HepG2 (cell line): ENCODE results near the gene CEBPG. TPM values are rescaled to one million over a fixed set of nuclear protein-coding genes. Genes with fewer than 3 reads are reported as not detected.

Experiments used
- AGO2 ChIP-seq: fragments of 200-400 bp; formaldehyde crosslinking; optimal IDR thresholded peaks from 2 replicates; pipeline ENCODE3; 2017; ENCODE audit warnings: mild to moderate bottlenecking, low read depth, low read length, moderate library complexity
- BCL6 ChIP-seq: IDR thresholded peaks from 2 replicates; pipeline ENCODE4 v1.6.1; 2016; ENCODE audit warnings: missing genetic modification reagents, missing compliant biosample characterization
- CHD4 ChIP-seq: fragments of 200-600 bp; sonication (generic); IDR thresholded peaks from 2 replicates; pipeline ENCODE4 v1.7.0; 2017; ENCODE audit warnings: mild to moderate bottlenecking, low read length, borderline replicate concordance
- GABPB1 ChIP-seq: IDR thresholded peaks from 2 replicates; pipeline ENCODE4 v1.6.1; 2016; ENCODE audit warnings: mild to moderate bottlenecking, missing genetic modification reagents, moderate library complexity, missing compliant biosample characterization
- HNRNPL ChIP-seq: fragments of 200-400 bp; formaldehyde crosslinking; IDR thresholded peaks from 2 replicates; pipeline ENCODE4 v1.6.1; 2017; ENCODE audit warnings: mild to moderate bottlenecking, low read depth, low read length
- ISX ChIP-seq: sonication (generic); formaldehyde crosslinking; conservative IDR thresholded peaks from 2 replicates; pipeline ENCODE4 v1.5.0; 2020; ENCODE audit warnings: missing genetic modification reagents
- KMT2A ChIP-seq: sonication (generic); formaldehyde crosslinking; IDR thresholded peaks from 2 replicates; pipeline ENCODE4 v1.4.0; 2020; ENCODE audit warnings: missing genetic modification reagents
- MED1 ChIP-seq: sonication (generic); formaldehyde crosslinking; IDR thresholded peaks from 2 replicates; pipeline ENCODE4 v1.4.0; 2020; ENCODE audit warnings: missing genetic modification reagents
- MED13 ChIP-seq: sonication (generic); formaldehyde crosslinking; IDR thresholded peaks from 2 replicates; pipeline ENCODE4 v1.5.0; 2020; ENCODE audit warnings: missing genetic modification reagents
- MXI1 ChIP-seq: IDR thresholded peaks from 3 replicates; pipeline ENCODE4 v1.6.1; 2012; ENCODE audit warnings: low read depth, low read length, inconsistent platforms, borderline replicate concordance
- MYC ChIP-seq: sonication (generic); formaldehyde crosslinking; IDR thresholded peaks from 2 replicates; pipeline ENCODE4 v1.9.0; 2021; ENCODE audit warnings: missing genetic modification reagents, borderline replicate concordance
- NONO ChIP-seq, 2 experiments: fragments of 450-650 bp in 1 of 2; sonication (generic) in 1 of 2; formaldehyde crosslinking in 1 of 2; IDR thresholded peaks in 1 of 2; conservative IDR thresholded peaks in 1 of 2; 2 replicates each; pipeline versions ENCODE4 v1.6.1 to v1.8.0; 2017 to 2022; ENCODE audit warnings: mild to moderate bottlenecking in 1 of 2, missing genetic modification reagents in 1 of 2, moderate library complexity in 1 of 2
- PHF8 ChIP-seq: sonication (generic); formaldehyde crosslinking; IDR thresholded peaks from 2 replicates; pipeline ENCODE4 v1.5.0; 2020; ENCODE audit warnings: missing genetic modification reagents
- REST ChIP-seq, 2 experiments: IDR thresholded peaks; 2 replicates each; pipeline ENCODE4 v1.6.1; 2011 to 2012; ENCODE audit warnings: low read length in 2 of 2, borderline replicate concordance in 1 of 2, low read depth in 1 of 2, mild to moderate bottlenecking in 1 of 2, moderate library complexity in 1 of 2
- TEAD3 ChIP-seq: optimal IDR thresholded peaks from 2 replicates; pipeline ENCODE3; 2016; ENCODE audit warnings: borderline replicate concordance
- ZNF263 ChIP-seq: sonication (generic); formaldehyde crosslinking; IDR thresholded peaks from 2 replicates; pipeline ENCODE4 v1.4.0; 2020; ENCODE audit warnings: missing genetic modification reagents
- ZNF317 ChIP-seq: sonication (generic); formaldehyde crosslinking; IDR thresholded peaks from 2 replicates; pipeline ENCODE4 v1.5.0; 2020; ENCODE audit warnings: mild to moderate bottlenecking, missing genetic modification reagents
- ZNF414 ChIP-seq: sonication (generic); formaldehyde crosslinking; IDR thresholded peaks from 2 replicates; pipeline ENCODE4 v1.5.0; 2020; ENCODE audit warnings: missing genetic modification reagents
- ZNF574 ChIP-seq: sonication (generic); formaldehyde crosslinking; IDR thresholded peaks from 2 replicates; pipeline ENCODE4 v1.4.0; 2020; ENCODE audit warnings: missing genetic modification reagents
- ZNF773 ChIP-seq: sonication (generic); formaldehyde crosslinking; IDR thresholded peaks from 2 replicates; pipeline ENCODE4 v1.4.0; 2020; ENCODE audit warnings: missing genetic modification reagents, borderline replicate concordance
- ZNF784 ChIP-seq: sonication (generic); formaldehyde crosslinking; IDR thresholded peaks from 2 replicates; pipeline ENCODE4 v1.5.1; 2020; ENCODE audit warnings: missing genetic modification reagents, mild to moderate bottlenecking, borderline replicate concordance
- polyA plus RNA-seq, 8 experiments: library from polyadenylated mRNA; depleted of rRNA in 3 of 8; stranded (reverse) in 7 of 8; unstranded in 1 of 8; fragments of >200 nt; fragmentation: Illumina TruSeq in 4 of 8; extraction: Trizol in 4 of 8; gene quantifications; 2 replicates each; pipeline versions ENCODE4 v1.2.1 to v1.2.3, GENCODE V29; 2011 to 2016; ENCODE audit warnings: low read depth in 4 of 8, missing spikeins in 1 of 8, mixed read lengths in 1 of 8; ENCODE audit not compliant: insufficient read depth in 1 of 8
- total RNA-seq, 5 experiments: library from RNA; depleted of rRNA; stranded (reverse); fragments of >200 nt; fragmentation: Illumina TruSeq; extraction: Trizol; gene quantifications; 2 replicates each; pipeline ENCODE4 v1.2.3, GENCODE V29; 2016; ENCODE audit warnings: low read depth in 1 of 5

CEBPG gene
- total and polyA plus RNA-seq, 2 of the 13 experiments (the other 11 are each of a cell fraction or from before 2014, with no cell fraction given), result 25.7 to 34.3 TPM

- TF ChIP-seq ZNF574 (CRISPR knock-in tag) (peak; percentile 37), PHF8 (CRISPR knock-in tag) (peak; percentile 11; the same call in 1 of the 2 replicates), TEAD3 (CRISPR knock-in tag) (peak; percentile 4), ISX (CRISPR knock-in tag) (0 out of 2 replicates have a peak, but pooled peaks have one; percentile 21), CHD4 (peak; percentile 31; the same call in 1 of the 2 replicates), MXI1 (0 out of 3 replicates have a peak, but pooled peaks have one; percentile 13), MED1 (CRISPR knock-in tag) (peak; percentile 56; the same call in 1 of the 2 replicates), BCL6 (CRISPR knock-in tag) (0 out of 2 replicates have a peak, but pooled peaks have one; percentile 10), REST (IDR thresholded peaks at IDR 0.05; ENCODE audit: borderline replicate concordance in 1 of 2, low read depth in 1 of 2, low read length in 2 of 2) (no peak), MED13 (CRISPR knock-in tag) (0 out of 2 replicates have a peak, but pooled peaks have one; percentile 43), MYC (CRISPR knock-in tag) (peak; percentile 20; the same call in 1 of the 2 replicates), ZNF317 (0 out of 2 replicates have a peak, but pooled peaks have one; percentile 9), ZNF263 (CRISPR knock-in tag) (no peak), NONO (IDR thresholded peaks at IDR 0.05) (no peak), NONO (CRISPR knock-in tag; conservative IDR thresholded peaks at IDR 0.05) (peak; percentile 39; the same call in 1 of the 2 replicates), ZNF414 (CRISPR knock-in tag) (peak; percentile 25; the same call in 1 of the 2 replicates), HNRNPL (peak; percentile 82), AGO2 (peak; percentile 37), KMT2A (peak; percentile 23; the same call in 1 of the 2 replicates), ZNF784 (CRISPR knock-in tag) (no peak), ZNF773 (CRISPR knock-in tag) (no peak), GABPB1 (peak; percentile 37; the same call in 1 of the 2 replicates)
Observed at GRCh38 chr19:33397536-33398360, 24.2 kb downstream of the CEBPG start (continued).
